ENCODE results near the gene CMSS1.

Gene CMSS1

DNA sequence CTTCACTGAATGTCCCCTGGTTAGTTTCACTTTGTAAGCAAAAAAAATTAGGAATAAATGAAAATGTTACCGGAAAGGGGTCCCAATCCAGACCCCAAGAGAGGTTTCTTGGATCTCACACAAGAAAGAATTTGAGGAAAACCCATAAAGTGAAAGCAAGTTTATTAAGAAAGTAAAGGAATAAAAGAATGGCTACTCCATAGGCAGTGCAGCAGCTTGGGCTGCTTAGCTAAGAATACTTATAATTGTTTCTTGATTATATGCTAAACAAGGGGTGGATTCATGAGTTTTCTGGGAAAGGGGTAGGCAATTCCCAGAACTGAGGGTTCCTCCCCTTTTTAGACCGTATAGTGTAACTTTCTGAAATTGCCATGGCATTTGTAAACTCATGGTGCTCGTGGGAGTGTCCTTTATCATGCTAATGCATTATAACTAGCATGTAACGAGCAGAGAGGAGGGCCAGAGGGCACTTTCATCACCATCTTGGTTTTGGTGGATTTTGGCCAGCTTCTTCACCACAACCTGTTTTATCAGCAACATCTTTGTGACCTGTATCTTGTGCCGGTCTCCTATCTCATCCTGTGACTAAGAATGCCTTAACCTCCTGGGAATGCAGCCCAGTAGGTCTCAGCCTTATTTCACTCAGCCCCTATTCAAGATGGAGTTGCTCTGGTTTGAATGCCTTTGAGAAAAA, 41.0 kb upstream of the CMSS1 start:
- ChIA-PET POLR2A (no interaction called here), CTCF (interaction anchor here (1.1 to 2.3 kb wide), 3 partner anchors 9 to 32 kb away, joined by 3 to 8 read pairs (median 4); no protein-coding TSS in a partner anchor)
- TF ChIP-seq, protein P1, sequence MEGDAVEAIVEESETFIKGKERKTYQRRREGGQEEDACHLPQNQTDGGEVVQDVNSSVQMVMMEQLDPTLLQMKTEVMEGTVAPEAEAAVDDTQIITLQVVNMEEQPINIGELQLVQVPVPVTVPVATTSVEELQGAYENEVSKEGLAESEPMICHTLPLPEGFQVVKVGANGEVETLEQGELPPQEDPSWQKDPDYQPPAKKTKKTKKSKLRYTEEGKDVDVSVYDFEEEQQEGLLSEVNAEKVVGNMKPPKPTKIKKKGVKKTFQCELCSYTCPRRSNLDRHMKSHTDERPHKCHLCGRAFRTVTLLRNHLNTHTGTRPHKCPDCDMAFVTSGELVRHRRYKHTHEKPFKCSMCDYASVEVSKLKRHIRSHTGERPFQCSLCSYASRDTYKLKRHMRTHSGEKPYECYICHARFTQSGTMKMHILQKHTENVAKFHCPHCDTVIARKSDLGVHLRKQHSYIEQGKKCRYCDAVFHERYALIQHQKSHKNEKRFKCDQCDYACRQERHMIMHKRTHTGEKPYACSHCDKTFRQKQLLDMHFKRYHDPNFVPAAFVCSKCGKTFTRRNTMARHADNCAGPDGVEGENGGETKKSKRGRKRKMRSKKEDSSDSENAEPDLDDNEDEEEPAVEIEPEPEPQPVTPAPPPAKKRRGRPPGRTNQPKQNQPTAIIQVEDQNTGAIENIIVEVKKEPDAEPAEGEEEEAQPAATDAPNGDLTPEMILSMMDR (IDR thresholded peaks at IDR 0.05; ENCODE audit: control extremely low read depth, extremely low read depth, low read depth, missing control alignments), result no peak
- DNase-seq (ENCODE audit: extremely low spot score), result no peak

DNA sequence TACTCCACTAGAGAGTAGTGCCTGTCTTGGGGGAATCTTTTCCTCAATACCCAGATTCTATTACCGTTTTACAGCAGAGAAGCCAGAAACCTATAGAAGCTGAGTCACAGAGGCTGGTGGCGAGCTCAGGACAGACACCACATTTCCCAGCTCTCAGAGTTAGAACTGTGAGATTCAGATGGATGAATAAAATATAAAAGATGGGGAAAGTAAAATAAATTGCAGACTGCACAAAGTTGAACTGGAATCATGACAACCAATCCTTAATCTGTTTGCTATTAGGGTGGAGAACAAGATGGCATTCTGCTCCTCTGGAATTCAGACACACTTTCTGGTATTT, 40.5 kb upstream of the CMSS1 start:
- POLR2A ChIA-PET, result no interaction called here
- DNase-seq (ENCODE audit: extremely low spot score), result no peak
- CTCF ChIA-PET, result interaction anchor here (0.8 to 2.3 kb wide), 5 partner anchors 9 to 31 kb away, joined by 3 to 8 read pairs (median 4); no protein-coding TSS in a partner anchor
- TF ChIP-seq, protein P1 (IDR thresholded peaks at IDR 0.05; ENCODE audit: control extremely low read depth, extremely low read depth, low read depth, missing control alignments), result no peak

DNA sequence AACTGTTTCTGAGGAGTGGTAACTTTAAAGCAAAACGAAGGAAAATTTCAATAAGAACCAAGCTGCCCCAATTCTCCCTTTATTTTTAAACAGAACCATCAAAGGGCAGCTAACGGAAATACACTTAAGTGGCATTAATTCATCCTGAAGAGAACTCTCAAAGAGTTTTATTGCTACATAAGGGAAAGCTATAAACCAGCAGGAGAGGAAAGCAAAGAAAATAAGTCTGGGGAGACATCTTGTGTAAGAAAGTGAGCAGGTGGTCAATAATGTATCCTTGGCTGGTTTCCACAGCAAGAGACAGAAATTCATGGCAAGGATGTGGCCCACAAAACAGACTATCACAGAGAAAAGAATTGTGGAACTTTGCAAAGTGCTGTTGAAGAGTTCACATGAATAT, 40.0 kb upstream of the CMSS1 start:
- ChIA-PET CTCF (interaction anchor here (0.8 to 2.3 kb wide), 6 partner anchors 10 to 31 kb away, joined by 3 to 8 read pairs (median 4); no protein-coding TSS in a partner anchor), POLR2A (no interaction called here)
- TF ChIP-seq, protein P1 (IDR thresholded peaks at IDR 0.05; ENCODE audit: control extremely low read depth, extremely low read depth, low read depth, missing control alignments), result no peak
- no peak for DNase-seq (ENCODE audit: extremely low spot score)

DNA sequence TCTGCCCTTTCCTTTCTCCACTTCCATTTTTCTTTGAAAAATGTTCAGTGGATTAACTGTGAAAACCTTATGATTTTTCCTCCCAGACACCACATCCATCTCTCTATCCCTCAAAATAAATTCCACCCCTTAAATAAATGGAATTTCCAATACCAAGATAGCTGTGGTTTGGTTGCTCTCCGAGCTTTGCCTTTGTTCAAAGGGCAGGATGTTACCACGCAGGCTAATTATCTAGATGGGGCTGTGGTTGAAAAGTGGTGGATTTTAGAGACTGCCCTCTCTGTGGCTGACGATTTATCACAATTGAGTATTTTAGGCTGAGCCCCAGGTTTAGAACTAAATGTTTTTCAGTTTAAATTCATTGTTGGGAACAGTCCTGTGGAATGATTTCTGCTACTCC, 36.9 kb upstream of the CMSS1 start:
- TF ChIP-seq, protein P1 (IDR thresholded peaks at IDR 0.05; ENCODE audit: control extremely low read depth, extremely low read depth, low read depth, missing control alignments), result no peak
- POLR2A ChIA-PET, result no interaction called here
- DNase-seq (ENCODE audit: extremely low spot score), result no peak
- CTCF ChIA-PET, result interaction anchor here (2.2 kb wide), 1 partner anchor 21 kb away, joined by 4 read pairs; no protein-coding TSS in a partner anchor

DNA sequence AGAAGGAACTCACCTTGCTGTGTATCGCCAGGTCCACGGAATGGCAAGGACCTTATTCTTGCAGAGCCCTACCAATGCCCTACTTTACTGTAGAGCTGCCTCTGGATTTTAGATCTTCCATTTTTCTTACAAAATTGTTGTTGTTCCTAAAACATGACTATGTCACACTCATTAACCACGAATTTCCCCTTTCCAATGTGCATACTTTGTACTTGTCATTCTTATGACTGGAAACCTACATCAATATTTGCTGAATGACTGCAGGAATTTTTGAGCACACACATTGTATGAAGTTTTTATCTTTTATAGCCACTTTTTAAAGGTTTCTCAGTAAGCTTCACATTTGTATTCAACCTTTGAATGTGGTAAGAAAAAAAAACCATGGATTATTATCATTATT, 35.9 kb upstream of the CMSS1 start:
- ChIA-PET CTCF (interaction anchor here (1.6 to 2.2 kb wide), 2 partner anchors 20 to 26 kb away, joined by 4 read pairs; no protein-coding TSS in a partner anchor), POLR2A (no interaction called here)
- no peak for DNase-seq (ENCODE audit: extremely low spot score)
- TF ChIP-seq, protein P1 (IDR thresholded peaks at IDR 0.05; ENCODE audit: control extremely low read depth, extremely low read depth, low read depth, missing control alignments), result no peak

DNA sequence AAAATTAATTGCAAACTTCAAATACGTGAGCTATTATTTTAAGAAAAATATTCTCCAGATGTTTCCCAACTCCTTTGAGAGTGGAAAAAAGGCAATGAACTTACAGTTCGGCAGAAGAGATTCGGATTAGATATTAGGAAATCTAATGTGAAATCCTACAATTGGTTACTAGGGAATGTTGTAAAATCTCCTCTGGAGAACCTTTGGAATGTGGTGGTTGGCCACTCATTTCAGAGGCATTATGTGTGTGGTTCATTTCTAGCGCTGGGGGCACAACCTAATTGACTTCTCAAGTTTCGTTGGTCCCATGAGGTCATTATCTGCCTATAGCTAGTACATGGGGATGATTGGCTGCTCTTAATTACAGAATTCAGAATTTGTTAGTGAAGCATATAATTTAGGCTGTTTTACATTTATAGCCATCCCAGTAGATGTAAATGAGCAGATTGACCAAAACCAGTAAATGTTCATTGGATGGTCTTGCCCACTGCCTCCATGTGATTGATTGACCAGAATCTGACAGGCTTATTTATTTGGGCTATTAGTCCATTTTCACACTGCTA, 34.6 kb upstream of the CMSS1 start:
- CTCF ChIA-PET, result interaction anchor here (1.6 kb wide), 1 partner anchor 25 kb away, joined by 4 read pairs; no protein-coding TSS in a partner anchor
- TF ChIP-seq, protein P1 (IDR thresholded peaks at IDR 0.05; ENCODE audit: control extremely low read depth, extremely low read depth, low read depth, missing control alignments), result no peak
- POLR2A ChIA-PET, result no interaction called here
- DNase-seq (ENCODE audit: extremely low spot score), result no peak
